NOMO-1 treated with dmso at 0.1 percent for 144 hours (cell line): Measurements from ENCODE around the gene ST3GAL4.
A peak's percentile ranks its signal among the peaks of the same experiment; 100 is the strongest.

Experiments
- DNase-seq: peaks from one replicate; lab custom pipeline; 2025; ENCODE audit not compliant: unreplicated experiment; lab: John Stamatoyannopoulos, UW

ST3GAL4 gene

GRCh38 chr11:126329644-126330211 is 25.8 kb upstream of the ST3GAL4 start:
- no peak for DNase-seq

- DNase-seq: no peak
These were observed 24.2 kb upstream of the ST3GAL4 start for GRCh38 chr11:126331286-126331685.

GRCh38 chr11:126332221-126332711 is 23.2 kb upstream of the ST3GAL4 start:
- no peak for DNase-seq

GRCh38 chr11:126333142-126333541 is 22.3 kb upstream of the ST3GAL4 start:
- no peak for DNase-seq

- no peak for DNase-seq
These were observed 20.6 kb upstream of the ST3GAL4 start for GRCh38 chr11:126334659-126335462.

- no peak for DNase-seq
These were observed 20.1 kb upstream of the ST3GAL4 start for GRCh38 chr11:126335463-126335760.

GRCh38 chr11:126336138-126336541 is 19.3 kb upstream of the ST3GAL4 start:
- DNase-seq: no peak

- DNase-seq: peak; percentile 47
These were observed 18.8 kb upstream of the ST3GAL4 start for GRCh38 chr11:126336671-126337101.

GRCh38 chr11:126337126-126337473 is 18.4 kb upstream of the ST3GAL4 start:
- no peak for DNase-seq

GRCh38 chr11:126337474-126338241 is 17.8 kb upstream of the ST3GAL4 start:
- DNase-seq: no peak

GRCh38 chr11:126338346-126339055 is 17.0 kb upstream of the ST3GAL4 start:
- no peak for DNase-seq

GRCh38 chr11:126339073-126339862 is 16.2 kb upstream of the ST3GAL4 start:
- no peak for DNase-seq

GRCh38 chr11:126339863-126340434 is 15.5 kb upstream of the ST3GAL4 start:
- DNase-seq: no peak

GRCh38 chr11:126340960-126341606 is 14.4 kb upstream of the ST3GAL4 start:
- DNase-seq: no peak

GRCh38 chr11:126341760-126342161 is 13.7 kb upstream of the ST3GAL4 start:
- no peak for DNase-seq

- DNase-seq: no peak
These were observed 12.4 kb upstream of the ST3GAL4 start for GRCh38 chr11:126343051-126343450.

- no peak for DNase-seq
These were observed 11.1 kb upstream of the ST3GAL4 start for GRCh38 chr11:126344141-126345080.

- DNase-seq: no peak
These were observed 10.2 kb upstream of the ST3GAL4 start for GRCh38 chr11:126345283-126345682.
